Esophagus mucosa (tissue), 1 donor: Measurements from ENCODE around the gene CFAP97. TPM values are rescaled to one million over a fixed set of nuclear protein-coding genes. Genes with fewer than 3 reads are reported as not detected.
A peak's percentile ranks its signal among the peaks of the same experiment; 100 is the strongest.
"Not testable (repeated sequence)": the region's sequence is repeated elsewhere in the genome, so short reads cannot be mapped to it uniquely, and the experiment has no call there.

ENCODE experiments used
- ATAC-seq: fragments of 200-7000 bp; cut with Tn5 transposase; one replicate; pipeline ENCODE4 v1.9.1; 2020
- total RNA-seq: library from RNA; stranded (reverse); gene quantifications from one replicate; pipeline ENCODE4 v1.2.4, GENCODE V29; 2023
- donor health status: DM: yes; HTN: yes; CAD: no.

Gene CFAP97
- total RNA-seq: 23.7 TPM

- peak; percentile 94 for ATAC-seq
Measured at GRCh38 chr4:185203486-185204237, at the start of gene CFAP97. CFAP97 (minus strand) TSS chr4:185204000; CDS start chr4:185191196, 12,804 bp downstream.

GRCh38 chr4:185249105-185249504 lies 45.3 kb upstream of the CFAP97 start:
- no peak for ATAC-seq

- ATAC-seq: no peak
Measured at GRCh38 chr4:185248393-185249039, 44.7 kb upstream of the CFAP97 start.

- no peak for ATAC-seq
Measured at GRCh38 chr4:185247151-185247550, 43.4 kb upstream of the CFAP97 start.

GRCh38 chr4:185246453-185246852 lies 42.7 kb upstream of the CFAP97 start:
- no peak for ATAC-seq

- ATAC-seq: no peak
Measured at GRCh38 chr4:185244763-185245162, 41.0 kb upstream of the CFAP97 start.

GRCh38 chr4:185243879-185244278 lies 40.1 kb upstream of the CFAP97 start:
- ATAC-seq: no peak

GRCh38 chr4:185242749-185243533 lies 39.1 kb upstream of the CFAP97 start:
- ATAC-seq: no peak

GRCh38 chr4:185240486-185240885 lies 36.7 kb upstream of the CFAP97 start:
- ATAC-seq: not testable (repeated sequence)

- no peak for ATAC-seq
Measured at GRCh38 chr4:185238750-185239149, 35.0 kb upstream of the CFAP97 start.

- ATAC-seq: no peak
Measured at GRCh38 chr4:185238215-185238681, 34.4 kb upstream of the CFAP97 start.

GRCh38 chr4:185237175-185237574 lies 33.4 kb upstream of the CFAP97 start:
- ATAC-seq: no peak

- ATAC-seq: no peak
Measured at GRCh38 chr4:185235843-185236503, 32.2 kb upstream of the CFAP97 start.

GRCh38 chr4:185235119-185235842 lies 31.5 kb upstream of the CFAP97 start:
- ATAC-seq: no peak

- ATAC-seq: no peak
Measured at GRCh38 chr4:185232370-185232769, 28.6 kb upstream of the CFAP97 start.

- no peak for ATAC-seq
Measured at GRCh38 chr4:185229021-185229818, 25.4 kb upstream of the CFAP97 start.

- no peak for ATAC-seq
Measured at GRCh38 chr4:185227713-185228278, 24.0 kb upstream of the CFAP97 start.

- no peak for ATAC-seq
Measured at GRCh38 chr4:185227131-185227551, 23.3 kb upstream of the CFAP97 start.

GRCh38 chr4:185225940-185226339 lies 22.1 kb upstream of the CFAP97 start:
- no peak for ATAC-seq

- ATAC-seq: no peak
Measured at GRCh38 chr4:185224597-185224996, 20.8 kb upstream of the CFAP97 start.

- no peak for ATAC-seq
Measured at GRCh38 chr4:185222598-185222997, 18.8 kb upstream of the CFAP97 start.
